PC-9 (cell line): ENCODE data around the gene FBXO45.

Experiments used
- CTCF ChIP-seq: fragments of 200-600 bp; sonication (generic); conservative IDR thresholded peaks from 2 replicates; pipeline ENCODE4 v1.6.1; 2017; ENCODE audit warnings: mixed run types, antibody characterized with exemption, mild to moderate bottlenecking, moderate library complexity
- EZH2 ChIP-seq: fragments of 200-600 bp; sonication (generic); IDR thresholded peaks from 2 replicates; pipeline ENCODE4 v1.8.0; 2017; ENCODE audit warnings: antibody characterized with exemption, low read depth

GRCh38 chr3:196624067-196624790, 55.8 kb downstream of the FBXO45 start:
- TF ChIP-seq EZH2 (no peak), CTCF (no peak)
